Uterus (tissue), 4 donors: ENCODE measurements around the gene PRKCSH. TPM values are rescaled to one million over a fixed set of nuclear protein-coding genes. Genes with fewer than 3 reads are reported as not detected.

Experiments
- DNase-seq, 2 donors: peaks; one replicate each; pipeline ENCODE4 v3.0.0-alpha.2; 2019 to 2020
- H3K27ac ChIP-seq, 2 donors: fragments of 200-600 bp; sonication (generic); 1 replicate in 1 of 2; 2 replicates in 1 of 2; pipeline ENCODE4 v1.5.1; 2016 to 2018
- H3K27me3 ChIP-seq, 2 donors: fragments of 200-600 bp; sonication (generic); one replicate each; pipeline ENCODE4 v1.5.1; 2018 to 2019; ENCODE audit warnings: control low read depth in 1 of 2
- H3K36me3 ChIP-seq, 2 donors: fragments of 200-600 bp; sonication (generic); one replicate each; pipeline ENCODE4 v1.5.1; 2019; ENCODE audit warnings: control low read depth in 1 of 2
- H3K4me1 ChIP-seq, 2 donors: fragments of 200-600 bp; sonication (generic); one replicate each; pipeline ENCODE4 v1.5.1; 2018 to 2019; ENCODE audit warnings: control low read depth in 1 of 2
- H3K4me3 ChIP-seq, 2 donors: fragments of 200-600 bp; sonication (generic); 1 replicate in 1 of 2; 2 replicates in 1 of 2; pipeline ENCODE4 v1.5.1; 2018 to 2019; ENCODE audit warnings: mild to moderate bottlenecking in 1 of 2
- H3K9me3 ChIP-seq, 2 donors: fragments of 200-600 bp; sonication (generic); one replicate each; pipeline ENCODE4 v1.5.1; 2019; ENCODE audit warnings: control low read depth in 1 of 2
- POLR2A ChIP-seq, 2 donors: fragments of 450-650 bp; IDR thresholded peaks; one replicate each; pipeline ENCODE4 v1.6.1; 2016; ENCODE audit warnings: antibody characterized with exemption in 2 of 2, mild to moderate bottlenecking in 1 of 2, moderate library complexity in 1 of 2
- intact Hi-C: fragments of 100-400 bp; cut with DNase I; formaldehyde crosslinking; loops from one replicate; pipeline ENCODE4 v1.15.1; 2023; ENCODE audit warnings: low total_unique reads
- total RNA-seq, 4 donors: library from RNA; depleted of rRNA in 3 of 4; stranded (reverse); fragments of >200 nt in 3 of 4; gene quantifications; one replicate each; pipeline versions ENCODE4 v1.1.0 to v1.2.4, GENCODE V29; 2014 to 2023
- TF ChIP-seq, protein P1 (sequence below), 4 experiments: fragments of 200-600 bp in 2 of 4; fragments of 450-650 bp in 2 of 4; sonication (generic) in 2 of 4; IDR thresholded peaks; one replicate each; pipeline ENCODE4 v1.5.1; 2016 to 2019; ENCODE audit warnings: antibody characterized with exemption in 4 of 4, mild to moderate bottlenecking in 2 of 4, moderate library complexity in 1 of 4
- donor health status: DM: yes; HTN: yes; CAD: no.

The PRKCSH gene
- total RNA-seq, 4 donors from 2014 or later = 65.3 to 228 (median 155) TPM

- Histone ChIP-seq H3K9me3 (no peaks in the 10 kb centered on the region), H3K36me3 (no peaks in the 10 kb centered on the region), H3K4me3 (no peak within 1 kb of the TSS), H3K27me3 (peaks cover 21 to 45% of the 10 kb centered on the region in 2 donors), H3K27ac (no peak within 1 kb of the TSS), H3K4me1 (peaks cover 0 to 28% of the 10 kb centered on the region in 2 donors)
- intact Hi-C loops = loop anchor here (10.0 kb wide), 1 partner anchor 104 kb away; no protein-coding TSS in a partner anchor
- TF ChIP-seq, protein P1, sequence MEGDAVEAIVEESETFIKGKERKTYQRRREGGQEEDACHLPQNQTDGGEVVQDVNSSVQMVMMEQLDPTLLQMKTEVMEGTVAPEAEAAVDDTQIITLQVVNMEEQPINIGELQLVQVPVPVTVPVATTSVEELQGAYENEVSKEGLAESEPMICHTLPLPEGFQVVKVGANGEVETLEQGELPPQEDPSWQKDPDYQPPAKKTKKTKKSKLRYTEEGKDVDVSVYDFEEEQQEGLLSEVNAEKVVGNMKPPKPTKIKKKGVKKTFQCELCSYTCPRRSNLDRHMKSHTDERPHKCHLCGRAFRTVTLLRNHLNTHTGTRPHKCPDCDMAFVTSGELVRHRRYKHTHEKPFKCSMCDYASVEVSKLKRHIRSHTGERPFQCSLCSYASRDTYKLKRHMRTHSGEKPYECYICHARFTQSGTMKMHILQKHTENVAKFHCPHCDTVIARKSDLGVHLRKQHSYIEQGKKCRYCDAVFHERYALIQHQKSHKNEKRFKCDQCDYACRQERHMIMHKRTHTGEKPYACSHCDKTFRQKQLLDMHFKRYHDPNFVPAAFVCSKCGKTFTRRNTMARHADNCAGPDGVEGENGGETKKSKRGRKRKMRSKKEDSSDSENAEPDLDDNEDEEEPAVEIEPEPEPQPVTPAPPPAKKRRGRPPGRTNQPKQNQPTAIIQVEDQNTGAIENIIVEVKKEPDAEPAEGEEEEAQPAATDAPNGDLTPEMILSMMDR (IDR thresholded peaks at IDR 0.05) = peak in 1 of 4 experiments; percentile 3
- no peak for TF ChIP-seq POLR2A (IDR thresholded peaks at IDR 0.05)
- no peak for DNase-seq
Observed at GRCh38 chr19:11480715-11481533, 45.5 kb downstream of the PRKCSH start, which contains the start of gene ELAVL3. Gene ELAVL3, minus strand, starts transcription at chr19:11481046. Its CDS starts 438 bp downstream, at chr19:11480608.

GRCh38 chr19:11481534-11482383, 46.3 kb downstream of the PRKCSH start:
- TF ChIP-seq, protein P1 (IDR thresholded peaks at IDR 0.05) = no peak
- TF ChIP-seq POLR2A (IDR thresholded peaks at IDR 0.05) = no peak
- no peaks in the 10 kb centered on the region for H3K9me3 ChIP-seq
- H3K4me3 ChIP-seq = peak overlapping the region in 1 of 2 donors; percentile 14
- peaks cover 0 to 28% of the 10 kb centered on the region in 2 donors for H3K4me1 ChIP-seq
- no peaks in the 10 kb centered on the region for H3K36me3 ChIP-seq
- peaks cover 21 to 45% of the 10 kb centered on the region in 2 donors for H3K27me3 ChIP-seq
- intact Hi-C loops = loop anchor here (10.0 kb wide), 1 partner anchor 103 kb away; no protein-coding TSS in a partner anchor
- peak; percentile 45 to 52 for DNase-seq
- H3K27ac ChIP-seq = no peak overlapping the region

- peaks cover 21 to 45% of the 10 kb centered on the region in 2 donors for H3K27me3 ChIP-seq
- no peaks in the 10 kb centered on the region for H3K36me3 ChIP-seq
- H3K9me3 ChIP-seq = no peaks in the 10 kb centered on the region
- intact Hi-C loops = loop anchor here (10.0 kb wide), 1 partner anchor 102 kb away; no protein-coding TSS in a partner anchor
- H3K27ac ChIP-seq = no peak overlapping the region
- TF ChIP-seq, protein P1 (IDR thresholded peaks at IDR 0.05) = peak; percentile 83 to 97 (median 90)
- no peak for TF ChIP-seq POLR2A (IDR thresholded peaks at IDR 0.05)
- peaks cover 0 to 28% of the 10 kb centered on the region in 2 donors for H3K4me1 ChIP-seq
- peak overlapping the region in 1 of 2 donors; percentile 14 for H3K4me3 ChIP-seq
- peak; percentile 62 to 76 for DNase-seq
Observed at GRCh38 chr19:11482384-11483050, 47.1 kb downstream of the PRKCSH start.

DNA sequence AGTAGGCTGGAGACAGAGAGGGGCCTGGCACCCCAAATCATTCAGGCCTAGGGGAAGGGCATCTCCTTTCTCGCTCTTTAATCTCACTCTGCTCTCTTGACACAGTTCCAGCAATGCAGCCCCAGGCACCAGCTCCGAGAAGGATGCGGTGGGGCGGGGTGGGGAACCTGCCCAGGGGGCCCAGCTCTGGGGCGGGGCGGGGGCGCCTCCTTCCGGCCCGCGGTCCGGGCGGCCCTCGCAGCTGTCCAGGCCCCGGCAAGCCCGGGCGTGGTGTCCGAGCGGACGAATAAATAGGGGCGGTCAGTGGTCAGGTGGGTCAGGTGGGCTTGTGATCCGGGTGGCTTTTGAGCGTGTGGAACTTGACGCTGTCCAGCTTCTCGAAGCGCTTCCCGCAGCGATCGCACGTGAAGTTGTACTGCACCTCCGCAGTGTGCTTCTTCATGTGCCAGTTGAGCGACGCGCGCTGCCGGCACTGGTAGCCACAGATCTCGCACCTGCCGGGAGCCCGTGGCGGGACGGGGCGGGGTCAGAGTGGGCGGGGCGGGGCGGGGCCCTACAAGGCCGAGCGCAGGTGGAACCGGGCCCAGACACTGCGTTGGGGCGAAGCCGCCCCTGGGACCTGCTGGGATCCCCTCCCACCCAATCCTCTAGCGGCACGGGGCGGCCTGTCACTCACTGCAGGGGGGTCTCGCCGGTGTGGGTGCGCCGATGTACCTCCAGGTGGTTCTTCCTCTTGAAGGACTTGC, 48.1 kb downstream of the PRKCSH start:
- no peak for DNase-seq
- intact Hi-C loops = loop anchor here (10.0 kb wide), 1 partner anchor 101 kb away; no protein-coding TSS in a partner anchor

More for the DNA sequence above, 48.1 kb downstream of the PRKCSH start:
- no peak overlapping the region for H3K27ac ChIP-seq
- H3K4me3 ChIP-seq = no peak overlapping the region
- peaks cover 0 to 28% of the 10 kb centered on the region in 2 donors for H3K4me1 ChIP-seq
- TF ChIP-seq, protein P1 (IDR thresholded peaks at IDR 0.05) = no peak
- TF ChIP-seq POLR2A (IDR thresholded peaks at IDR 0.05) = no peak
- peaks cover 21 to 45% of the 10 kb centered on the region in 2 donors for H3K27me3 ChIP-seq
- H3K36me3 ChIP-seq = no peaks in the 10 kb centered on the region
- H3K9me3 ChIP-seq = no peaks in the 10 kb centered on the region
